HepG2 (cell line): ENCODE measurements around the gene SNF8.

Experiments
- NFE2 ChIP-seq: sonication (generic); formaldehyde crosslinking; IDR thresholded peaks from 2 replicates; pipeline ENCODE4 v1.4.0; 2020; ENCODE audit warnings: missing genetic modification reagents
- ZNF607 ChIP-seq: sonication (generic); formaldehyde crosslinking; IDR thresholded peaks from 2 replicates; pipeline ENCODE4 v1.5.1; 2020; ENCODE audit warnings: missing genetic modification reagents, mild to moderate bottlenecking, borderline replicate concordance
- TF ChIP-seq, protein P1 (sequence below): sonication (generic); formaldehyde crosslinking; IDR thresholded peaks from 2 replicates; pipeline ENCODE4 v1.5.0; 2020; ENCODE audit warnings: mild to moderate bottlenecking, missing genetic modification reagents, moderate library complexity
- TF ChIP-seq, protein P2 (sequence below): IDR thresholded peaks from 2 replicates; pipeline ENCODE4 v1.6.1; 2012; ENCODE audit warnings: inconsistent platforms

DNA sequence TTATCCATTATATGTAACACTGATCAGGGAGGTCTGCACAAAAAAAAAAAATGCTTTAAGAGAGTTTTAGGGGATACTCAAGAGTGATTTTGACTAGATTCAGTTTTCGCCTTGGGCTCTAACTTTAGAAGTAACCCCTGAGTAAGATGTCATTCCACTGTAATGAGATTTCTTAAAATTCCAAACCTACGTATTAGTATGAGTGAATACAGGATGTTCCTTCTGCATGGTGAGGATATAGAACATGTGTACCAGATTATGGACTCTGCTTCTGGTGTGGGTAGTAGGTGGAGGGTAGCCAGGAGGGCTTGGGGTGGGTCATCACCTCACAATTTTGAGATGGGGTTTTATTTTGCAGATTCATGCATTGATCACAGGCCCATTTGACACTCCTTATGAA lies 32.2 kb downstream of the SNF8 start:
- TF ChIP-seq NFE2 (no peak), ZNF607 (CRISPR knock-in tag) (no peak)
- TF ChIP-seq, protein P1, sequence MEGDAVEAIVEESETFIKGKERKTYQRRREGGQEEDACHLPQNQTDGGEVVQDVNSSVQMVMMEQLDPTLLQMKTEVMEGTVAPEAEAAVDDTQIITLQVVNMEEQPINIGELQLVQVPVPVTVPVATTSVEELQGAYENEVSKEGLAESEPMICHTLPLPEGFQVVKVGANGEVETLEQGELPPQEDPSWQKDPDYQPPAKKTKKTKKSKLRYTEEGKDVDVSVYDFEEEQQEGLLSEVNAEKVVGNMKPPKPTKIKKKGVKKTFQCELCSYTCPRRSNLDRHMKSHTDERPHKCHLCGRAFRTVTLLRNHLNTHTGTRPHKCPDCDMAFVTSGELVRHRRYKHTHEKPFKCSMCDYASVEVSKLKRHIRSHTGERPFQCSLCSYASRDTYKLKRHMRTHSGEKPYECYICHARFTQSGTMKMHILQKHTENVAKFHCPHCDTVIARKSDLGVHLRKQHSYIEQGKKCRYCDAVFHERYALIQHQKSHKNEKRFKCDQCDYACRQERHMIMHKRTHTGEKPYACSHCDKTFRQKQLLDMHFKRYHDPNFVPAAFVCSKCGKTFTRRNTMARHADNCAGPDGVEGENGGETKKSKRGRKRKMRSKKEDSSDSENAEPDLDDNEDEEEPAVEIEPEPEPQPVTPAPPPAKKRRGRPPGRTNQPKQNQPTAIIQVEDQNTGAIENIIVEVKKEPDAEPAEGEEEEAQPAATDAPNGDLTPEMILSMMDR (CRISPR knock-in tag), result no peak
- TF ChIP-seq, protein P2, sequence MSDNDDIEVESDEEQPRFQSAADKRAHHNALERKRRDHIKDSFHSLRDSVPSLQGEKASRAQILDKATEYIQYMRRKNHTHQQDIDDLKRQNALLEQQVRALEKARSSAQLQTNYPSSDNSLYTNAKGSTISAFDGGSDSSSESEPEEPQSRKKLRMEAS, result no peak
